H1 (cell line): ENCODE results near the gene TP53I13. TPM values are rescaled to one million over a fixed set of nuclear protein-coding genes. Genes with fewer than 3 reads are reported as not detected.

Source experiments
- CTCF ChIA-PET: fragments of 300-600 bp; sonication (Branson Sonifier 250); formaldehyde crosslinking; loops from one replicate; lab custom pipeline; 2021; ENCODE audit not compliant: partially characterized antibody; lab: Charles Lee
- POLR2A ChIA-PET: fragments of 300-600 bp; sonication (Branson Sonifier 250); formaldehyde crosslinking; loops from one replicate; lab custom pipeline; 2021; ENCODE audit warnings: inconsistent platforms; ENCODE audit not compliant: partially characterized antibody; lab: Charles Lee
- DNase-seq, 2 experiments: peaks; one replicate each; pipeline versions ENCODE4 v3.0.0 to v3.0.0-alpha.2; 2010 to 2022; ENCODE audit warnings: low spot score in 2 of 2, low read depth in 1 of 2, mixed read lengths in 1 of 2
- FAIRE-seq: peaks from 2 replicates; lab custom pipeline; 2011; peaks lifted over from hg19 to GRCh38; lab: Jason Lieb, UNC
- H2AFZ ChIP-seq: 2 replicates; pipeline ENCODE4 v1.8.1; 2012; ENCODE audit warnings: low read length, inconsistent platforms
- H2AK5ac ChIP-seq: 2 replicates; pipeline ENCODE4 v1.6.1; 2013; ENCODE audit warnings: low read depth, low read length
- H2BK120ac ChIP-seq: replicated peaks from 2 replicates; pipeline ENCODE3; 2013; ENCODE audit warnings: low read depth, low read length, inconsistent platforms
- H2BK12ac ChIP-seq: 2 replicates; pipeline ENCODE4 v1.6.1; 2013; ENCODE audit warnings: low read depth, low read length
- H2BK15ac ChIP-seq: 2 replicates; pipeline ENCODE4 v1.6.1; 2013; ENCODE audit warnings: low read length
- H2BK20ac ChIP-seq: 2 replicates; pipeline ENCODE4 v1.6.1; 2013; ENCODE audit warnings: low read length
- H2BK5ac ChIP-seq: 2 replicates; pipeline ENCODE4 v1.6.1; 2013; ENCODE audit warnings: low read depth, low read length
- H3K14ac ChIP-seq: 2 replicates; pipeline ENCODE4 v1.6.1; 2013; ENCODE audit warnings: inconsistent platforms; ENCODE audit not compliant: insufficient read length
- H3K18ac ChIP-seq: 2 replicates; pipeline ENCODE4 v1.6.1; 2013; ENCODE audit warnings: low read length; ENCODE audit errors: extremely low read depth
- H3K23ac ChIP-seq: 2 replicates; pipeline ENCODE4 v1.6.1; 2013; ENCODE audit warnings: inconsistent platforms; ENCODE audit not compliant: insufficient read length
- H3K23me2 ChIP-seq: 2 replicates; pipeline ENCODE4 v1.6.1; 2013; ENCODE audit warnings: low read depth, low read length
- H3K27ac ChIP-seq: 2 replicates; pipeline ENCODE4 v1.6.1; 2011; ENCODE audit warnings: low read depth, low read length, inconsistent platforms
- H3K27me3 ChIP-seq, 4 experiments: replicated peaks in 1 of 4; 1 replicate in 1 of 4; 2 replicates in 3 of 4; pipeline versions ENCODE4 v1.6.1 to v1.8.1; 2011 to 2013; ENCODE audit warnings: low read length in 3 of 4, mild to moderate bottlenecking in 3 of 4, inconsistent platforms in 2 of 4, mixed read lengths in 2 of 4, moderate library complexity in 1 of 4; ENCODE audit not compliant: control insufficient read depth in 3 of 4, insufficient read depth in 3 of 4; ENCODE audit errors: extremely low read depth in 1 of 4
- H3K36me3 ChIP-seq, 4 experiments: 2 replicates each; pipeline versions ENCODE4 v1.6.1 to v1.8.1; 2011 to 2013; ENCODE audit warnings: mild to moderate bottlenecking in 4 of 4, low read length in 3 of 4, moderate library complexity in 2 of 4, control low read depth in 1 of 4, inconsistent platforms in 1 of 4; ENCODE audit not compliant: insufficient read depth in 4 of 4, control insufficient read depth in 2 of 4
- H3K4ac ChIP-seq: replicated peaks from 2 replicates; pipeline ENCODE3; 2013; ENCODE audit warnings: low read length, low read depth, mixed read lengths, inconsistent platforms; ENCODE audit not compliant: insufficient read length
- H3K4me1 ChIP-seq, 4 experiments: replicated peaks in 1 of 4; 1 replicate in 1 of 4; 2 replicates in 3 of 4; pipeline versions ENCODE4 v1.6.1 to v1.8.1; 2011 to 2013; ENCODE audit warnings: low read length in 3 of 4, inconsistent platforms in 2 of 4, mixed read lengths in 1 of 4; ENCODE audit not compliant: insufficient read depth in 4 of 4, control insufficient read depth in 3 of 4
- H3K4me2 ChIP-seq, 2 experiments: 2 replicates each; pipeline versions ENCODE4 v1.6.1 to v1.8.1; 2011 to 2013; ENCODE audit warnings: low read depth in 2 of 2, low read length in 2 of 2, control low read depth in 1 of 2, inconsistent platforms in 1 of 2, mild to moderate bottlenecking in 1 of 2; ENCODE audit not compliant: insufficient read depth in 1 of 2
- H3K4me3 ChIP-seq, 4 experiments: fragments of 200-600, 300-600 bp in 1 of 4; sonication (generic), shearing (Covaris generic), sonication (Bioruptor Twin) in 1 of 4; 2 replicates each; pipeline versions ENCODE4 v1.5.1 to v1.8.1; 2011 to 2016; ENCODE audit warnings: low read length in 4 of 4, low read depth in 3 of 4, control low read depth in 2 of 4, inconsistent platforms in 2 of 4, mild to moderate bottlenecking in 2 of 4, mixed read lengths in 1 of 4, moderate library complexity in 1 of 4; ENCODE audit not compliant: insufficient read depth in 2 of 4; ENCODE audit errors: extremely low read depth in 1 of 4
- H3K56ac ChIP-seq: replicated peaks from 2 replicates; pipeline ENCODE3; 2013; ENCODE audit warnings: low read depth, mild to moderate bottlenecking, mixed read lengths, low read length, inconsistent platforms; ENCODE audit not compliant: insufficient read length
- H3K79me1 ChIP-seq: 2 replicates; pipeline ENCODE4 v1.6.1; 2013; ENCODE audit warnings: low read depth, low read length, control low read depth
- H3K79me2 ChIP-seq, 2 experiments: 2 replicates each; pipeline versions ENCODE4 v1.6.1 to v1.8.1; 2012 to 2013; ENCODE audit warnings: low read length in 2 of 2, mild to moderate bottlenecking in 2 of 2, inconsistent platforms in 1 of 2; ENCODE audit not compliant: insufficient read depth in 2 of 2, control insufficient read depth in 1 of 2
- H3K9ac ChIP-seq, 4 experiments: replicated peaks in 1 of 4; 1 replicate in 1 of 4; 2 replicates in 3 of 4; pipeline versions ENCODE4 v1.6.1 to v1.8.1; 2011 to 2013; ENCODE audit warnings: low read depth in 3 of 4, low read length in 3 of 4, control low read depth in 2 of 4, mild to moderate bottlenecking in 2 of 4, moderate library complexity in 2 of 4, inconsistent platforms in 1 of 4; ENCODE audit errors: extremely low read depth in 1 of 4
- H3K9me3 ChIP-seq, 2 experiments: 2 replicates each; pipeline versions ENCODE4 v1.6.1 to v1.8.1; 2012 to 2013; ENCODE audit warnings: mild to moderate bottlenecking in 2 of 2, moderate library complexity in 2 of 2, control low read depth in 1 of 2, inconsistent platforms in 1 of 2, low read depth in 1 of 2, low read length in 1 of 2, mixed read lengths in 1 of 2; ENCODE audit not compliant: insufficient read depth in 2 of 2
- H4K20me1 ChIP-seq, 2 experiments: replicated peaks in 1 of 2; 2 replicates each; pipeline versions ENCODE3 to v1.8.1; 2011 to 2013; ENCODE audit warnings: inconsistent platforms in 2 of 2, low read length in 2 of 2, mild to moderate bottlenecking in 1 of 2; ENCODE audit not compliant: insufficient read depth in 2 of 2, control insufficient read depth in 1 of 2
- H4K5ac ChIP-seq: 2 replicates; pipeline ENCODE4 v1.6.1; 2013; ENCODE audit warnings: low read length, low read depth, mixed read lengths, inconsistent platforms; ENCODE audit not compliant: insufficient read length
- H4K8ac ChIP-seq: 2 replicates; pipeline ENCODE4 v1.8.0; 2013; ENCODE audit warnings: mild to moderate bottlenecking, moderate library complexity, low read length, inconsistent platforms; ENCODE audit not compliant: insufficient read depth; ENCODE audit errors: extremely low read depth
- H4K91ac ChIP-seq: replicated peaks from 2 replicates; pipeline ENCODE3; 2013; ENCODE audit warnings: low read length, mixed read lengths, inconsistent platforms; ENCODE audit not compliant: insufficient read length
- CTBP2 ChIP-seq: IDR thresholded peaks from 2 replicates; pipeline ENCODE4 v1.7.0; 2011; ENCODE audit warnings: borderline replicate concordance, mild to moderate bottlenecking, moderate library complexity, mixed read lengths, low read length; ENCODE audit not compliant: insufficient read depth, insufficient read length
- EZH2 ChIP-seq: fragments of 200-600 bp; sonication (generic); IDR thresholded peaks from 2 replicates; pipeline ENCODE4 v1.7.1; 2012; ENCODE audit warnings: low read depth, mild to moderate bottlenecking, moderate library complexity, low read length, inconsistent platforms; ENCODE audit not compliant: severe bottlenecking
- RNF2 ChIP-seq: fragments of 200-900, 300-1000 bp; sonication (generic); IDR thresholded peaks from 2 replicates; pipeline ENCODE4 v1.7.1; 2016; ENCODE audit warnings: borderline replicate concordance, low read depth, mild to moderate bottlenecking, antibody characterized with exemption, low read length; ENCODE audit not compliant: poor library complexity, severe bottlenecking; ENCODE audit errors: missing control alignments
- SP4 ChIP-seq: IDR thresholded peaks from 2 replicates; pipeline ENCODE4 v1.6.1; 2012; ENCODE audit warnings: low read length, inconsistent platforms
- SUZ12 ChIP-seq: fragments of 200-600 bp; sonication (generic); IDR thresholded peaks from 2 replicates; pipeline ENCODE4 v1.6.1; 2012; ENCODE audit warnings: mild to moderate bottlenecking, inconsistent platforms, low read length, moderate library complexity, mixed read lengths
- TCF12 ChIP-seq: IDR thresholded peaks from 2 replicates; pipeline ENCODE4 v1.6.1; 2011; ENCODE audit warnings: low read depth, mild to moderate bottlenecking, low read length
- WGBS, 2 experiments: shearing (Covaris generic) in 1 of 2; methylation state at CpG; one replicate each; pipeline versions ENCODE4 v1.1.6 to v1.1.7; 2013 to 2015; ENCODE audit warnings: low lambda C conversion rate in 2 of 2, mixed read lengths in 2 of 2, inconsistent platforms in 1 of 2, low coverage in 1 of 2, missing lambda C conversion rate in 1 of 2; ENCODE audit not compliant: insufficient replicate concordance in 2 of 2, insufficient coverage in 1 of 2, insufficient read length in 1 of 2; ENCODE audit errors: extremely low coverage in 1 of 2, missing lambda C conversion rate in 1 of 2; 5-methylcytosine and 5-hydroxymethylcytosine counted together
- polyA plus RNA-seq, 7 experiments: library from polyadenylated mRNA; depleted of rRNA in 3 of 7; stranded (reverse) in 5 of 7; unstranded in 2 of 7; fragments of >200 nt in 5 of 7; fragments of 200-250 nt in 2 of 7; gene quantifications; 1 replicate in 5 of 7; 2 replicates in 1 of 7; 4 replicates in 1 of 7; pipeline versions ENCODE4 v1.2.1 to v1.2.3, GENCODE V29; 2011 to 2013; ENCODE audit warnings: missing spikeins in 2 of 7, mixed read lengths in 2 of 7
- total RNA-seq: library from RNA; stranded (reverse); fragmentation: NEBNext Ultra II Directional; extraction: Animal tissue kit (Norgen Biotek cat#: 25700); gene quantifications from 2 replicates; pipeline ENCODE4 v1.2.1, GENCODE V29; 2021

The TP53I13 gene
- total and polyA plus RNA-seq, 2 of the 8 experiments (the other 6 are each of a cell fraction or from before 2014, with no cell fraction given), result 22.4 to 35.7 TPM

GRCh38 chr17:29616300-29617048 lies 48.0 kb downstream of the TP53I13 start:
- no peak for FAIRE-seq
- Histone ChIP-seq H3K36me3 (peaks cover 0 to 7% (median 0%) of the 10 kb centered on the region in 4 experiments; a peak in 1 of 8 replicates), H4K91ac (no peak overlapping the region), H3K9me3 (peaks cover 0 to 11% of the 10 kb centered on the region in 2 experiments; a peak in 1 of 4 replicates), H3K18ac (peak overlapping the region; percentile 48), H3K4me2 (peak overlapping the region; percentile 90 to 96), H3K4me1 (peaks cover 14 to 49% (median 40%) of the 10 kb centered on the region in 4 experiments), H2AK5ac (no peak overlapping the region), H2BK120ac (no peak overlapping the region), H3K4ac (no peak overlapping the region), H4K8ac (no peak overlapping the region), H3K23ac (no peak overlapping the region), H3K23me2 (peaks cover 13% of the 10 kb centered on the region), H2AFZ (no peak overlapping the region), H4K20me1 (peaks cover 4 to 5% of the 10 kb centered on the region in 2 experiments), H3K14ac (no peak overlapping the region), H2BK15ac (no peak overlapping the region), H3K27me3 (peaks cover 19 to 69% (median 55%) of the 10 kb centered on the region in 4 experiments), H3K27ac (no peak overlapping the region), H3K79me2 (no peaks in the 10 kb centered on the region), H2BK5ac (no peak overlapping the region), H3K4me3 (peak overlapping the region; percentile 36 to 60 (median 50); a peak in 7 of 8 replicates), H3K79me1 (0 out of 2 replicates have a peak, but pooled peaks cover 2% of the 10 kb centered on the region), H3K9ac (no peak overlapping the region), H2BK20ac (0 out of 2 replicates have a peak overlapping the region, but pooled peaks have one; percentile 61), H2BK12ac (peak overlapping the region; percentile 50; the same call in 1 of the 2 replicates), H4K5ac (no peak overlapping the region), H3K56ac (no peak overlapping the region)
- no peak for TF ChIP-seq CTBP2
- TF ChIP-seq TCF12, result no peak
- no peak for TF ChIP-seq SP4
- TF ChIP-seq RNF2, result peak; percentile 37
- TF ChIP-seq EZH2, result peak; percentile 73
- TF ChIP-seq SUZ12, result peak; percentile 77; the same call in 1 of the 2 replicates
- ChIA-PET CTCF (interaction anchor here (0.7 to 13.1 kb wide), 22 partner anchors 8 to 477 kb away, joined by 3 to 193 read pairs (median 7); partner anchors contain the start of genes ABHD15, ANKRD13B and TP53I13), POLR2A (interaction anchor here (1.2 to 4.3 kb wide), 4 partner anchors 8 to 47 kb away, joined by 4 to 30 read pairs (median 6); partner anchors contain the start of genes ANKRD13B and TP53I13)
- no peak for DNase-seq
- 44% methylated on average over 31 of the region's 32 CpGs; no CpG with 5 or more reads in 1 of the 2 experiments for WGBS, 2 experiments
